H1 (cell line): ENCODE results near the gene PALM2AKAP2. TPM values are rescaled to one million over a fixed set of nuclear protein-coding genes. Genes with fewer than 3 reads are reported as not detected.

Experiments used
- CTCF ChIA-PET: fragments of 300-600 bp; sonication (Branson Sonifier 250); formaldehyde crosslinking; loops from one replicate; lab custom pipeline; 2021; ENCODE audit not compliant: partially characterized antibody; lab: Charles Lee
- POLR2A ChIA-PET: fragments of 300-600 bp; sonication (Branson Sonifier 250); formaldehyde crosslinking; loops from one replicate; lab custom pipeline; 2021; ENCODE audit warnings: inconsistent platforms; ENCODE audit not compliant: partially characterized antibody; lab: Charles Lee
- DNase-seq, 2 experiments: peaks; one replicate each; pipeline versions ENCODE4 v3.0.0 to v3.0.0-alpha.2; 2010 to 2022; ENCODE audit warnings: low spot score in 2 of 2, low read depth in 1 of 2, mixed read lengths in 1 of 2
- FAIRE-seq: peaks from 2 replicates; lab custom pipeline; 2011; peaks lifted over from hg19 to GRCh38; lab: Jason Lieb, UNC
- H2AFZ ChIP-seq: 2 replicates; pipeline ENCODE4 v1.8.1; 2012; ENCODE audit warnings: low read length, inconsistent platforms
- H2AK5ac ChIP-seq: 2 replicates; pipeline ENCODE4 v1.6.1; 2013; ENCODE audit warnings: low read depth, low read length
- H2BK120ac ChIP-seq: replicated peaks from 2 replicates; pipeline ENCODE3; 2013; ENCODE audit warnings: low read depth, low read length, inconsistent platforms
- H2BK12ac ChIP-seq: 2 replicates; pipeline ENCODE4 v1.6.1; 2013; ENCODE audit warnings: low read depth, low read length
- H2BK15ac ChIP-seq: 2 replicates; pipeline ENCODE4 v1.6.1; 2013; ENCODE audit warnings: low read length
- H2BK20ac ChIP-seq: 2 replicates; pipeline ENCODE4 v1.6.1; 2013; ENCODE audit warnings: low read length
- H2BK5ac ChIP-seq: 2 replicates; pipeline ENCODE4 v1.6.1; 2013; ENCODE audit warnings: low read depth, low read length
- H3K14ac ChIP-seq: 2 replicates; pipeline ENCODE4 v1.6.1; 2013; ENCODE audit warnings: inconsistent platforms; ENCODE audit not compliant: insufficient read length
- H3K18ac ChIP-seq: 2 replicates; pipeline ENCODE4 v1.6.1; 2013; ENCODE audit warnings: low read length; ENCODE audit errors: extremely low read depth
- H3K23ac ChIP-seq: 2 replicates; pipeline ENCODE4 v1.6.1; 2013; ENCODE audit warnings: inconsistent platforms; ENCODE audit not compliant: insufficient read length
- H3K23me2 ChIP-seq: 2 replicates; pipeline ENCODE4 v1.6.1; 2013; ENCODE audit warnings: low read depth, low read length
- H3K27ac ChIP-seq: 2 replicates; pipeline ENCODE4 v1.6.1; 2011; ENCODE audit warnings: low read depth, low read length, inconsistent platforms
- H3K27me3 ChIP-seq, 4 experiments: replicated peaks in 1 of 4; 1 replicate in 1 of 4; 2 replicates in 3 of 4; pipeline versions ENCODE4 v1.6.1 to v1.8.1; 2011 to 2013; ENCODE audit warnings: low read length in 3 of 4, mild to moderate bottlenecking in 3 of 4, inconsistent platforms in 2 of 4, mixed read lengths in 2 of 4, moderate library complexity in 1 of 4; ENCODE audit not compliant: control insufficient read depth in 3 of 4, insufficient read depth in 3 of 4; ENCODE audit errors: extremely low read depth in 1 of 4
- H3K36me3 ChIP-seq, 4 experiments: 2 replicates each; pipeline versions ENCODE4 v1.6.1 to v1.8.1; 2011 to 2013; ENCODE audit warnings: mild to moderate bottlenecking in 4 of 4, low read length in 3 of 4, moderate library complexity in 2 of 4, control low read depth in 1 of 4, inconsistent platforms in 1 of 4; ENCODE audit not compliant: insufficient read depth in 4 of 4, control insufficient read depth in 2 of 4
- H3K4ac ChIP-seq: replicated peaks from 2 replicates; pipeline ENCODE3; 2013; ENCODE audit warnings: low read length, low read depth, mixed read lengths, inconsistent platforms; ENCODE audit not compliant: insufficient read length
- H3K4me1 ChIP-seq, 4 experiments: replicated peaks in 1 of 4; 1 replicate in 1 of 4; 2 replicates in 3 of 4; pipeline versions ENCODE4 v1.6.1 to v1.8.1; 2011 to 2013; ENCODE audit warnings: low read length in 3 of 4, inconsistent platforms in 2 of 4, mixed read lengths in 1 of 4; ENCODE audit not compliant: insufficient read depth in 4 of 4, control insufficient read depth in 3 of 4
- H3K4me2 ChIP-seq, 2 experiments: 2 replicates each; pipeline versions ENCODE4 v1.6.1 to v1.8.1; 2011 to 2013; ENCODE audit warnings: low read depth in 2 of 2, low read length in 2 of 2, control low read depth in 1 of 2, inconsistent platforms in 1 of 2, mild to moderate bottlenecking in 1 of 2; ENCODE audit not compliant: insufficient read depth in 1 of 2
- H3K4me3 ChIP-seq, 4 experiments: fragments of 200-600, 300-600 bp in 1 of 4; sonication (generic), shearing (Covaris generic), sonication (Bioruptor Twin) in 1 of 4; 2 replicates each; pipeline versions ENCODE4 v1.5.1 to v1.8.1; 2011 to 2016; ENCODE audit warnings: low read length in 4 of 4, low read depth in 3 of 4, control low read depth in 2 of 4, inconsistent platforms in 2 of 4, mild to moderate bottlenecking in 2 of 4, mixed read lengths in 1 of 4, moderate library complexity in 1 of 4; ENCODE audit not compliant: insufficient read depth in 2 of 4; ENCODE audit errors: extremely low read depth in 1 of 4
- H3K56ac ChIP-seq: replicated peaks from 2 replicates; pipeline ENCODE3; 2013; ENCODE audit warnings: low read depth, mild to moderate bottlenecking, mixed read lengths, low read length, inconsistent platforms; ENCODE audit not compliant: insufficient read length
- H3K79me1 ChIP-seq: 2 replicates; pipeline ENCODE4 v1.6.1; 2013; ENCODE audit warnings: low read depth, low read length, control low read depth
- H3K79me2 ChIP-seq, 2 experiments: 2 replicates each; pipeline versions ENCODE4 v1.6.1 to v1.8.1; 2012 to 2013; ENCODE audit warnings: low read length in 2 of 2, mild to moderate bottlenecking in 2 of 2, inconsistent platforms in 1 of 2; ENCODE audit not compliant: insufficient read depth in 2 of 2, control insufficient read depth in 1 of 2
- H3K9ac ChIP-seq, 4 experiments: replicated peaks in 1 of 4; 1 replicate in 1 of 4; 2 replicates in 3 of 4; pipeline versions ENCODE4 v1.6.1 to v1.8.1; 2011 to 2013; ENCODE audit warnings: low read depth in 3 of 4, low read length in 3 of 4, control low read depth in 2 of 4, mild to moderate bottlenecking in 2 of 4, moderate library complexity in 2 of 4, inconsistent platforms in 1 of 4; ENCODE audit errors: extremely low read depth in 1 of 4
- H3K9me3 ChIP-seq, 2 experiments: 2 replicates each; pipeline versions ENCODE4 v1.6.1 to v1.8.1; 2012 to 2013; ENCODE audit warnings: mild to moderate bottlenecking in 2 of 2, moderate library complexity in 2 of 2, control low read depth in 1 of 2, inconsistent platforms in 1 of 2, low read depth in 1 of 2, low read length in 1 of 2, mixed read lengths in 1 of 2; ENCODE audit not compliant: insufficient read depth in 2 of 2
- H4K20me1 ChIP-seq, 2 experiments: replicated peaks in 1 of 2; 2 replicates each; pipeline versions ENCODE3 to v1.8.1; 2011 to 2013; ENCODE audit warnings: inconsistent platforms in 2 of 2, low read length in 2 of 2, mild to moderate bottlenecking in 1 of 2; ENCODE audit not compliant: insufficient read depth in 2 of 2, control insufficient read depth in 1 of 2
- H4K5ac ChIP-seq: 2 replicates; pipeline ENCODE4 v1.6.1; 2013; ENCODE audit warnings: low read length, low read depth, mixed read lengths, inconsistent platforms; ENCODE audit not compliant: insufficient read length
- H4K8ac ChIP-seq: 2 replicates; pipeline ENCODE4 v1.8.0; 2013; ENCODE audit warnings: mild to moderate bottlenecking, moderate library complexity, low read length, inconsistent platforms; ENCODE audit not compliant: insufficient read depth; ENCODE audit errors: extremely low read depth
- H4K91ac ChIP-seq: replicated peaks from 2 replicates; pipeline ENCODE3; 2013; ENCODE audit warnings: low read length, mixed read lengths, inconsistent platforms; ENCODE audit not compliant: insufficient read length
- BCL11A ChIP-seq, 2 experiments: IDR thresholded peaks; one replicate each; pipeline ENCODE4 v1.6.1; 2011; ENCODE audit warnings: low read depth in 2 of 2, low read length in 2 of 2, mild to moderate bottlenecking in 2 of 2
- CBX5 ChIP-seq: fragments of 300-800, 300-1000 bp; sonication (generic); IDR thresholded peaks from 2 replicates; pipeline ENCODE4 v1.7.1; 2016; ENCODE audit warnings: antibody characterized with exemption, low read length, low read depth
- CEBPB ChIP-seq: IDR thresholded peaks from 2 replicates; pipeline ENCODE4 v1.6.1; 2012; ENCODE audit warnings: low read depth, low read length
- CHD1 ChIP-seq: IDR thresholded peaks from 2 replicates; pipeline ENCODE4 v1.6.1; 2012; ENCODE audit warnings: low read depth, low read length, improper control_type of control experiment
- EP300 ChIP-seq, 2 experiments: IDR thresholded peaks; 1 replicate in 1 of 2; 2 replicates in 1 of 2; pipeline ENCODE4 v1.6.1; 2011 to 2012; ENCODE audit warnings: low read depth in 2 of 2, low read length in 2 of 2, mild to moderate bottlenecking in 2 of 2, borderline replicate concordance in 1 of 2, inconsistent platforms in 1 of 2, moderate library complexity in 1 of 2
- EZH2 ChIP-seq: fragments of 200-600 bp; sonication (generic); IDR thresholded peaks from 2 replicates; pipeline ENCODE4 v1.7.1; 2012; ENCODE audit warnings: low read depth, mild to moderate bottlenecking, moderate library complexity, low read length, inconsistent platforms; ENCODE audit not compliant: severe bottlenecking
- HDAC6 ChIP-seq: IDR thresholded peaks from one replicate; pipeline ENCODE4 v1.7.1; 2012; ENCODE audit warnings: low read depth, mild to moderate bottlenecking, inconsistent platforms, low read length, moderate library complexity
- JUN ChIP-seq: IDR thresholded peaks from 2 replicates; pipeline ENCODE4 v1.6.1; 2011; ENCODE audit warnings: low read depth, mild to moderate bottlenecking, improper control_type of control experiment, low read length
- MAX ChIP-seq: IDR thresholded peaks from 2 replicates; pipeline ENCODE4 v1.6.1; 2012; ENCODE audit warnings: inconsistent platforms
- NRF1 ChIP-seq: IDR thresholded peaks from 2 replicates; pipeline ENCODE4 v1.6.1; 2011; ENCODE audit warnings: mild to moderate bottlenecking, low read depth, low read length, improper control_type of control experiment
- RNF2 ChIP-seq: fragments of 200-900, 300-1000 bp; sonication (generic); IDR thresholded peaks from 2 replicates; pipeline ENCODE4 v1.7.1; 2016; ENCODE audit warnings: borderline replicate concordance, low read depth, mild to moderate bottlenecking, antibody characterized with exemption, low read length; ENCODE audit not compliant: poor library complexity, severe bottlenecking; ENCODE audit errors: missing control alignments
- RXRA ChIP-seq: IDR thresholded peaks from 2 replicates; pipeline ENCODE4 v1.6.1; 2011; ENCODE audit warnings: low read depth, mild to moderate bottlenecking, low read length, moderate library complexity; ENCODE audit not compliant: insufficient read depth
- SP4 ChIP-seq: IDR thresholded peaks from 2 replicates; pipeline ENCODE4 v1.6.1; 2012; ENCODE audit warnings: low read length, inconsistent platforms
- SRF ChIP-seq: IDR thresholded peaks from 2 replicates; pipeline ENCODE4 v1.6.1; 2011; ENCODE audit warnings: mild to moderate bottlenecking, low read depth, low read length, moderate library complexity
- WGBS, 2 experiments: shearing (Covaris generic) in 1 of 2; methylation state at CpG; one replicate each; pipeline versions ENCODE4 v1.1.6 to v1.1.7; 2013 to 2015; ENCODE audit warnings: low lambda C conversion rate in 2 of 2, mixed read lengths in 2 of 2, inconsistent platforms in 1 of 2, low coverage in 1 of 2, missing lambda C conversion rate in 1 of 2; ENCODE audit not compliant: insufficient replicate concordance in 2 of 2, insufficient coverage in 1 of 2, insufficient read length in 1 of 2; ENCODE audit errors: extremely low coverage in 1 of 2, missing lambda C conversion rate in 1 of 2; 5-methylcytosine and 5-hydroxymethylcytosine counted together
- polyA plus RNA-seq, 7 experiments: library from polyadenylated mRNA; depleted of rRNA in 3 of 7; stranded (reverse) in 5 of 7; unstranded in 2 of 7; fragments of >200 nt in 5 of 7; fragments of 200-250 nt in 2 of 7; gene quantifications; 1 replicate in 5 of 7; 2 replicates in 1 of 7; 4 replicates in 1 of 7; pipeline versions ENCODE4 v1.2.1 to v1.2.3, GENCODE V29; 2011 to 2013; ENCODE audit warnings: missing spikeins in 2 of 7, mixed read lengths in 2 of 7
- total RNA-seq: library from RNA; stranded (reverse); fragmentation: NEBNext Ultra II Directional; extraction: Animal tissue kit (Norgen Biotek cat#: 25700); gene quantifications from 2 replicates; pipeline ENCODE4 v1.2.1, GENCODE V29; 2021

The PALM2AKAP2 gene
- total and polyA plus RNA-seq, 2 of the 8 experiments (the other 6 are each of a cell fraction or from before 2014, with no cell fraction given) = 0.38 to 20.5 TPM

- no peak overlapping the region for H3K4ac ChIP-seq
- no peaks in the 10 kb centered on the region for H3K79me1 ChIP-seq
- H2BK120ac ChIP-seq = no peak overlapping the region
- no peak overlapping the region for H3K9ac ChIP-seq
- no peak overlapping the region for H2AFZ ChIP-seq
- H3K23me2 ChIP-seq = peaks cover 3% of the 10 kb centered on the region; the same call in 1 of the 2 replicates
- ChIA-PET POLR2A (interaction anchor here (1.0 to 1.5 kb wide), 2 partner anchors 16 to 23 kb away, joined by 4 read pairs; no protein-coding TSS in a partner anchor), CTCF (interaction anchor here (1.1 to 1.6 kb wide), 3 partner anchors 14 to 117 kb away, joined by 3 to 4 read pairs (median 4); no protein-coding TSS in a partner anchor)
- no peaks in the 10 kb centered on the region for H3K79me2 ChIP-seq
- H3K27ac ChIP-seq = no peak overlapping the region
- no peak overlapping the region for H2AK5ac ChIP-seq
- H4K8ac ChIP-seq = no peak overlapping the region
- H3K23ac ChIP-seq = no peak overlapping the region
- no peak overlapping the region for H2BK15ac ChIP-seq
- H3K4me2 ChIP-seq = no peak overlapping the region
- no peak overlapping the region for H2BK5ac ChIP-seq
- H2BK20ac ChIP-seq = 0 out of 2 replicates have a peak overlapping the region, but pooled peaks have one; percentile 27
- H3K27me3 ChIP-seq = no peaks in the 10 kb centered on the region
- H4K91ac ChIP-seq = no peak overlapping the region
- no peak overlapping the region for H3K4me3 ChIP-seq
- no peak overlapping the region for H3K56ac ChIP-seq
- H3K9me3 ChIP-seq = no peaks in the 10 kb centered on the region
- no peaks in the 10 kb centered on the region for H3K36me3 ChIP-seq
- whole genome bisulfite sequencing, 2 experiments = 89% methylated on average over 2 of the region's 2 CpGs; no CpG with 5 or more reads in 1 of the 2 experiments
- no peak overlapping the region for H3K18ac ChIP-seq
- no peak for DNase-seq
- H3K4me1 ChIP-seq = peaks cover 4 to 18% (median 12%) of the 10 kb centered on the region in 4 experiments
- no peaks in the 10 kb centered on the region for H4K20me1 ChIP-seq
- no peak overlapping the region for H4K5ac ChIP-seq
- no peak for FAIRE-seq
- no peak overlapping the region for H2BK12ac ChIP-seq
- H3K14ac ChIP-seq = no peak overlapping the region
- TF ChIP-seq JUN (no peak), RNF2 (no peak), NRF1 (no peak), RXRA (no peak), SRF (no peak), SP4 (no peak), BCL11A (IDR thresholded peaks at IDR 0.05; ENCODE audit: low read depth in 2 of 2, low read length in 2 of 2) (no peak), CHD1 (no peak), MAX (no peak), HDAC6 (no peak), EP300 (IDR thresholded peaks at IDR 0.05; ENCODE audit: borderline replicate concordance in 1 of 2, low read depth in 2 of 2, low read length in 2 of 2) (no peak), CBX5 (no peak), EZH2 (no peak), CEBPB (no peak)
These were observed 14.7 kb upstream of the PALM2AKAP2 start for GRCh38 chr9:109765278-109765677.
